Activated T-cell treated with anti-CD3 and anti-CD28 coated beads for 4 hours (primary cell): ENCODE results near the gene TOP2B.

Experiments used
- DNase-seq: peaks from one replicate; pipeline ENCODE4 v3.0.0-alpha.2; 2020

The TOP2B gene

DNA sequence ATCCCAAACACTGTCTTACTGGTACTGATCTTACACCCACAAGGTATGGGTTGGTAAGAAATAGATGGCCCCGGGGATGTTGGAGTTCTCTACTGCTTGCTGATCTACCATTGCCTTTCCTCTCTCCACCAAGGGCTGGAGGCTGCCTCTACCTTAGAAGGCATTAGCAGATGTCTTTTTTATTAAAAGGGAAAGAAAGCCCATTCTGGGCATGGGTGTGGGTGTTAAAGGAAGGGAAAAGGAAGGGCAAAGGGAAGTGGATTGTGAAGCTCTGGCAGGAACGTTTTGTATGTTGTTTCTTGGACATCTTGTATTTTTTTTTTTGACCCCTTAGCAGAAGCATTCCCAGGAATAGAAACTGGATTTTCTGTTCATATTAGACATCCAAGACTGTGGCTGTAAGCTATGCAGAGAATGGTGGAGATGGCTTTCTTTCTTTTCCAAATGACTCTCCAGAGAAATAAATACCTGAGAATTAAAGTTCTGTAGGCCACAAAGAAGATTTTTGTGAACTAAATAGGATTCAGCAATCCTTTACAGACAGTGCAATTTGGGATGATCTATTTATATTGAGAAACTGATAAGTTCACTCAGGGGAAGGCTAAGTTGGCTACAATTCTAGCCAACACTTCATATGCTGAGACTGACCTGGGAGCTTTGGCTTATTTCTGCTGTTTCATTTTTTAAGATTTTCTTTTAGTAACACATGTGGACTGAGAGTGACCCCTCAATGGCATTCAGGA is 108.8 kb downstream of the TOP2B start:
- no peak for DNase-seq

DNA sequence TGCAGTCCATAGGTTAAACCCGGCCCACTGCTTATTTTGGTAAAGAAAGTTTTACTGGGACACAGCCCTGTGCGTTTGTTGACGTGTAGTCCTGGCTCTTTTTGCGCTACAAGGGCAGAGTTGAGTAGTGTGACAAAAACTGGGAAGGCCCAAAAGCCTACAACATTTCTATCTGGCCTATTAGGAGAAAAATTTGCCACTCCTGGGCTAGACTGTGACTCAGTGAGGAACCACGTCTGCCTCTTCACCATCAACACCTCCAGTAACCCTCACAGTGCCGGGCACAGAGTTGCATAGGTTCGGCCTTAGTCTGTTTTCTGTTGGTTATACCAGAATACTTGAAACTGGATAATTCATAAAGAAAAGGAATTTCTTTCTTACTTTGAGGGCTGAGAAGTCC is 110.3 kb downstream of the TOP2B start:
- no peak for DNase-seq

DNA sequence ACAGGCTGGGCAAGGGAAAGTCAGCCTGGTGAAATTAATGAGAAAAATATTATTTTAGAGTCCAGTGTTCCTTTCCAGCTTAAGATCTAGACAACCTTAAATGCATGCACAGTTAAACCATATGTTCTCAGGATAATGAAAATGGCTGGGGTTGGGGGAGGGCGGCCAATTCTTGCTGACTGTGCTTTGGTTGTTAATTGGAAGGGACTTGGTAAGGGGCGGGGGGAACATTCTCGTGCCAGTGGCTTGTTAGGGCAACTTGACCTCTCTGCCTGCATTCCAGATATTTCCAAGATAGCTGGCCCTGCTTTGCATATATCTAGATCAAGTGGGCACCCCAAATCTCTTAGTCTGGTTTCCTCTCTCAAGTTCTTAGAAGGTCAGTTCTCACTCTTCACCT is 112.5 kb downstream of the TOP2B start:
- DNase-seq = no peak

- no peak for DNase-seq
Measured at GRCh38 chr3:25548836-25549235, 115.9 kb downstream of the TOP2B start.

GRCh38 chr3:25547943-25548674 is 116.6 kb downstream of the TOP2B start:
- no peak for DNase-seq
